H9 (cell line): ENCODE measurements around the gene NHERF1. TPM values are rescaled to one million over a fixed set of nuclear protein-coding genes. Genes with fewer than 3 reads are reported as not detected.

Source experiments
- DNase-seq: peaks from one replicate; pipeline ENCODE4 v3.0.0-alpha.2; 2017
- H2AFZ ChIP-seq: one replicate; pipeline ENCODE4 v1.6.1; 2013; ENCODE audit warnings: mild to moderate bottlenecking, low read length, control low read depth, moderate library complexity
- H2AK5ac ChIP-seq: 2 replicates; pipeline ENCODE4 v1.6.1; 2013; ENCODE audit warnings: low read length, control low read depth, mixed read lengths; ENCODE audit not compliant: insufficient read length
- H2BK120ac ChIP-seq: one replicate; pipeline ENCODE4 v1.6.1; 2013; ENCODE audit warnings: low read depth, mild to moderate bottlenecking, low read length, control low read depth, inconsistent platforms; ENCODE audit not compliant: poor library complexity, severe bottlenecking
- H2BK12ac ChIP-seq: 2 replicates; pipeline ENCODE4 v1.6.1; 2013; ENCODE audit warnings: low read length, control low read depth, mixed read lengths, low read depth; ENCODE audit not compliant: insufficient read length
- H2BK15ac ChIP-seq: 2 replicates; pipeline ENCODE4 v1.6.1; 2013; ENCODE audit warnings: low read depth, low read length, control low read depth
- H2BK20ac ChIP-seq: one replicate; pipeline ENCODE4 v1.6.1; 2013; ENCODE audit warnings: low read depth, mild to moderate bottlenecking, low read length, control low read depth, inconsistent platforms; ENCODE audit not compliant: poor library complexity, severe bottlenecking
- H2BK5ac ChIP-seq: 2 replicates; pipeline ENCODE4 v1.6.1; 2013; ENCODE audit warnings: low read length, control low read depth, mixed read lengths; ENCODE audit not compliant: insufficient read length
- H3K14ac ChIP-seq: 2 replicates; pipeline ENCODE4 v1.6.1; 2013; ENCODE audit warnings: low read length, control low read depth; ENCODE audit not compliant: insufficient read depth
- H3K18ac ChIP-seq: 2 replicates; pipeline ENCODE4 v1.6.1; 2013; ENCODE audit warnings: low read depth, mild to moderate bottlenecking, mixed read lengths, low read length, control low read depth; ENCODE audit not compliant: insufficient read length
- H3K23ac ChIP-seq: 2 replicates; pipeline ENCODE4 v1.6.1; 2013; ENCODE audit warnings: low read length, control low read depth, mixed read lengths, low read depth; ENCODE audit not compliant: insufficient read length
- H3K23me2 ChIP-seq: 2 replicates; pipeline ENCODE4 v1.6.1; 2013; ENCODE audit warnings: low read depth, mild to moderate bottlenecking, mixed read lengths, low read length, control low read depth; ENCODE audit not compliant: insufficient read length, poor library complexity, severe bottlenecking
- H3K27ac ChIP-seq: 2 replicates; pipeline ENCODE4 v1.5.1; 2013; ENCODE audit warnings: low read length, control low read depth, mixed read lengths, low read depth; ENCODE audit not compliant: insufficient read length
- H3K27me3 ChIP-seq: 2 replicates; pipeline ENCODE4 v1.6.1; 2013; ENCODE audit warnings: low read length, control low read depth, inconsistent platforms; ENCODE audit not compliant: insufficient read depth
- H3K4ac ChIP-seq: 2 replicates; pipeline ENCODE4 v1.6.1; 2013; ENCODE audit warnings: low read depth, mild to moderate bottlenecking, control low read depth, inconsistent platforms, low read length, moderate library complexity
- H3K4me1 ChIP-seq: 2 replicates; pipeline ENCODE4 v1.6.1; 2013; ENCODE audit warnings: low read length, control low read depth, inconsistent platforms; ENCODE audit not compliant: insufficient read depth
- H3K4me2 ChIP-seq: 2 replicates; pipeline ENCODE4 v1.6.1; 2013; ENCODE audit warnings: low read length, control low read depth, mixed read lengths; ENCODE audit not compliant: insufficient read length, insufficient read depth
- H3K56ac ChIP-seq: 2 replicates; pipeline ENCODE4 v1.6.1; 2013; ENCODE audit warnings: low read depth, mild to moderate bottlenecking, mixed read lengths, low read length, control low read depth; ENCODE audit not compliant: insufficient read length
- H3K79me1 ChIP-seq: 2 replicates; pipeline ENCODE4 v1.6.1; 2013; ENCODE audit warnings: low read depth, mild to moderate bottlenecking, moderate library complexity, low read length, control low read depth, inconsistent platforms; ENCODE audit not compliant: insufficient read depth, poor library complexity, severe bottlenecking
- H3K79me2 ChIP-seq: 2 replicates; pipeline ENCODE4 v1.6.1; 2013; ENCODE audit warnings: low read length, control low read depth, inconsistent platforms; ENCODE audit not compliant: insufficient read depth
- H3K9ac ChIP-seq: 2 replicates; pipeline ENCODE4 v1.6.1; 2013; ENCODE audit warnings: low read length, control low read depth, mixed read lengths; ENCODE audit not compliant: insufficient read length; ENCODE audit errors: extremely low read depth
- H3K9me3 ChIP-seq: one replicate; pipeline ENCODE4 v1.6.1; 2013; ENCODE audit warnings: low read depth, low read length, inconsistent platforms; ENCODE audit not compliant: control insufficient read depth
- H3T11ph ChIP-seq: one replicate; pipeline ENCODE4 v1.6.1; 2013; ENCODE audit warnings: mild to moderate bottlenecking, low read length, control low read depth, inconsistent platforms
- H4K20me1 ChIP-seq: one replicate; pipeline ENCODE4 v1.6.1; 2013; ENCODE audit not compliant: control insufficient read depth, insufficient read length, insufficient read depth
- H4K5ac ChIP-seq: 2 replicates; pipeline ENCODE4 v1.6.1; 2013; ENCODE audit warnings: low read depth, mild to moderate bottlenecking, mixed read lengths, low read length, control low read depth; ENCODE audit not compliant: insufficient read length
- H4K8ac ChIP-seq: replicated peaks from 2 replicates; pipeline ENCODE4 v1.6.1; 2013; ENCODE audit warnings: low read length, control low read depth, mixed read lengths, low read depth; ENCODE audit not compliant: insufficient read length
- H4K91ac ChIP-seq: 2 replicates; pipeline ENCODE4 v1.6.1; 2013; ENCODE audit warnings: low read depth, mild to moderate bottlenecking, moderate library complexity, mixed read lengths, low read length, control low read depth; ENCODE audit not compliant: insufficient read length
- H3K27ac Mint-ChIP-seq, 3 experiments: 2 replicates in 2 of 3; 3 replicates in 1 of 3; pipeline ENCODE4 v1.8.0; 2020 to 2021; ENCODE audit warnings: mixed read lengths in 3 of 3, mild to moderate bottlenecking in 1 of 3, moderate library complexity in 1 of 3
- H3K27me3 Mint-ChIP-seq: 2 replicates; pipeline ENCODE4 v1.8.0; 2021; ENCODE audit warnings: low read depth, mild to moderate bottlenecking, moderate library complexity, mixed read lengths
- H3K36me3 Mint-ChIP-seq, 3 experiments: 2 replicates in 2 of 3; 3 replicates in 1 of 3; pipeline ENCODE4 v1.8.0; 2020 to 2021; ENCODE audit warnings: low read depth in 3 of 3, mixed read lengths in 3 of 3; ENCODE audit not compliant: insufficient read depth in 1 of 3
- H3K4me1 Mint-ChIP-seq, 2 experiments: 2 replicates each; pipeline ENCODE4 v1.8.0; 2020; ENCODE audit warnings: mixed read lengths in 2 of 2
- H3K4me3 Mint-ChIP-seq, 2 experiments: 2 replicates in 1 of 2; 3 replicates in 1 of 2; pipeline ENCODE4 v1.8.0; 2020 to 2021; ENCODE audit warnings: mild to moderate bottlenecking in 2 of 2, mixed read lengths in 2 of 2, moderate library complexity in 1 of 2
- H3K9me3 Mint-ChIP-seq, 2 experiments: 2 replicates in 1 of 2; 3 replicates in 1 of 2; pipeline ENCODE4 v1.8.0; 2020; ENCODE audit warnings: mild to moderate bottlenecking in 2 of 2, mixed read lengths in 2 of 2, moderate library complexity in 1 of 2
- CTCF ChIP-seq: fragments of 200-600 bp; sonication (generic); conservative IDR thresholded peaks from 3 replicates; pipeline ENCODE4 v1.8.0; 2021; ENCODE audit warnings: antibody characterized with exemption, mild to moderate bottlenecking
- WGBS: extraction: QIAGEN DNeasy Blood & Tissue Kit; methylation state at CpG from one replicate; pipeline ENCODE4 v1.1.7; 2013; ENCODE audit warnings: missing lambda C conversion rate, low lambda C conversion rate, mixed read lengths; ENCODE audit not compliant: insufficient read length; ENCODE audit errors: extremely low coverage; 5-methylcytosine and 5-hydroxymethylcytosine counted together
- total RNA-seq: library from RNA; stranded (reverse); gene quantifications from 2 replicates; pipeline ENCODE4 v1.2.1, GENCODE V29; 2021

NHERF1 gene
- total RNA-seq, 1 experiment from 2014 or later = 74.4 TPM

GRCh38 chr17:74764751-74765286, 16.4 kb downstream of the NHERF1 start:
- Histone ChIP-seq H4K20me1 (no peaks in the 10 kb centered on the region), H3K27ac (no peak overlapping the region), H3K23me2 (no peaks in the 10 kb centered on the region), H2AK5ac (no peak overlapping the region), H3K27me3 (no peaks in the 10 kb centered on the region), H2BK20ac (no peak overlapping the region), H3K79me1 (no peaks in the 10 kb centered on the region), H3K79me2 (no peaks in the 10 kb centered on the region; the same call in 1 of the 2 replicates), H4K91ac (no peak overlapping the region), H3K4ac (no peak overlapping the region), H3K9me3 (no peaks in the 10 kb centered on the region), H3K23ac (no peak overlapping the region), H2AFZ (no peak overlapping the region), H3K14ac (no peak overlapping the region), H3K4me1 (peaks cover 8% of the 10 kb centered on the region; the same call in 1 of the 2 replicates), H3K9ac (no peak overlapping the region), H2BK12ac (no peak overlapping the region), H3K56ac (no peak overlapping the region), H3T11ph (no peak overlapping the region), H2BK15ac (no peak overlapping the region), H2BK5ac (no peak overlapping the region), H3K4me2 (no peak overlapping the region), H3K18ac (no peak overlapping the region), H4K8ac (no peak overlapping the region), H4K5ac (no peak overlapping the region), H2BK120ac (no peak overlapping the region)
- Mint-ChIP-seq H3K27ac (peak overlapping the region in 1 of 3 experiments; percentile 39; a peak in 3 of 7 replicates), H3K27me3 (no peaks in the 10 kb centered on the region), H3K4me3 (no peak overlapping the region), H3K4me1 (peaks cover 30 to 57% of the 10 kb centered on the region in 2 experiments), H3K36me3 (peaks cover 12 to 29% (median 27%) of the 10 kb centered on the region in 3 experiments; a peak in 6 of 7 replicates), H3K9me3 (no peaks in the 10 kb centered on the region)
- no peak for DNase-seq
- TF ChIP-seq CTCF = no peak
- no CpG with 5 or more reads among the region's 4 CpGs for WGBS
